ENCODE measurements around the gene PRDX2.
"Not testable (repeated sequence)": the region's sequence is repeated elsewhere in the genome, so short reads cannot be mapped to it uniquely, and the experiment has no call there.

PRDX2 gene

GRCh38 chr19:12825254-12826131, 23.9 kb upstream of the PRDX2 start:
- no peak for DNase-seq

- no peak for DNase-seq
These were observed 20.2 kb upstream of the PRDX2 start for GRCh38 chr19:12821761-12822160.

- DNase-seq: not testable (repeated sequence)
These were observed 16.2 kb upstream of the PRDX2 start for GRCh38 chr19:12817810-12818209.

- not testable (repeated sequence) for DNase-seq
These were observed 15.6 kb upstream of the PRDX2 start for GRCh38 chr19:12817188-12817587.

- DNase-seq: no peak
These were observed 13.5 kb upstream of the PRDX2 start for GRCh38 chr19:12815088-12815487.

GRCh38 chr19:12806242-12807081, 4.9 kb upstream of the PRDX2 start, which contains the start of gene RNASEH2A:
TSS of gene RNASEH2A (plus strand) at chr19:12806584. CDS start at chr19:12806674, 90 bp downstream.
- peak; percentile 80 for DNase-seq

- no peak for DNase-seq
These were observed 2.5 kb upstream of the PRDX2 start for GRCh38 chr19:12804051-12804450.

- no peak for DNase-seq
These were observed 887 bp upstream of the PRDX2 start for GRCh38 chr19:12802267-12803106.

- DNase-seq: no peak
These were observed 606 bp downstream of the PRDX2 start for GRCh38 chr19:12800923-12801465.

GRCh38 chr19:12800466-12800770, 1.2 kb downstream of the PRDX2 start:
- DNase-seq: no peak

GRCh38 chr19:12799742-12800465, 1.7 kb downstream of the PRDX2 start:
- no peak for DNase-seq

- not testable (repeated sequence) for DNase-seq
These were observed 4.0 kb downstream of the PRDX2 start for GRCh38 chr19:12797607-12798006.

GRCh38 chr19:12797141-12797587, 4.4 kb downstream of the PRDX2 start:
- DNase-seq: no peak

GRCh38 chr19:12796146-12797071, 5.2 kb downstream of the PRDX2 start:
- DNase-seq: peak; percentile 64

- no peak for DNase-seq
These were observed 6.6 kb downstream of the PRDX2 start for GRCh38 chr19:12794971-12795381.

- no peak for DNase-seq
These were observed 7.2 kb downstream of the PRDX2 start for GRCh38 chr19:12794196-12794941.

- DNase-seq: peak; percentile 74
These were observed 8.1 kb downstream of the PRDX2 start for GRCh38 chr19:12793290-12794195.

- no peak for DNase-seq
These were observed 8.7 kb downstream of the PRDX2 start for GRCh38 chr19:12792853-12793289.
